ENCODE results near the gene OTULIN.

Gene OTULIN

DNA sequence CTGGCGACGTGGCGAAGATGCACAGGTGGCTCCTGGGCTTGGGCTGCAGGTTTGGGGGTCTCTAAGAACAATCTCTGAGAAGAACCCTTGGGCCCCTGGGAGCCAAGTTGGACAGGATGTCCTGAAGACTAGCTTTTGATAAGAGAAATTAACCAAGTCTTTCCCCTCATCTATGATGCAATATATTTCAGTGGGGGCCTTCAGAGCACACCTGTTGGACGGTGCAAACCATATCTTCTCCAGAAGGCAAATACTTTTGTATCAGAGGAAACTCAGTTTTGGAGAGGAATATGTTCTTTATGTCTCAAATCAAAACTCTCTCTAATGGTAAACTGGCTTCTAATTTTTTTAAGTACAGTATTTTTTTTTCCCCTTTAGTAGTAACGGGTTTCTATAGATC lies 28.6 kb downstream of the OTULIN start:
- no peaks in the 10 kb centered on the region for H3K9me3 Mint-ChIP-seq

GRCh38 chr5:14695152-14695551 lies 30.6 kb downstream of the OTULIN start:
- Mint-ChIP-seq H3K36me3 (ENCODE audit: low read depth) (peaks cover 71% of the 10 kb centered on the region), H3K9me3 (no peaks in the 10 kb centered on the region), H3K27me3 (ENCODE audit: low read depth) (no peaks in the 10 kb centered on the region), H3K4me3 (no peak overlapping the region), H3K4me1 (no peaks in the 10 kb centered on the region), H3K27ac (no peak overlapping the region)
- TF ChIP-seq, protein P1, sequence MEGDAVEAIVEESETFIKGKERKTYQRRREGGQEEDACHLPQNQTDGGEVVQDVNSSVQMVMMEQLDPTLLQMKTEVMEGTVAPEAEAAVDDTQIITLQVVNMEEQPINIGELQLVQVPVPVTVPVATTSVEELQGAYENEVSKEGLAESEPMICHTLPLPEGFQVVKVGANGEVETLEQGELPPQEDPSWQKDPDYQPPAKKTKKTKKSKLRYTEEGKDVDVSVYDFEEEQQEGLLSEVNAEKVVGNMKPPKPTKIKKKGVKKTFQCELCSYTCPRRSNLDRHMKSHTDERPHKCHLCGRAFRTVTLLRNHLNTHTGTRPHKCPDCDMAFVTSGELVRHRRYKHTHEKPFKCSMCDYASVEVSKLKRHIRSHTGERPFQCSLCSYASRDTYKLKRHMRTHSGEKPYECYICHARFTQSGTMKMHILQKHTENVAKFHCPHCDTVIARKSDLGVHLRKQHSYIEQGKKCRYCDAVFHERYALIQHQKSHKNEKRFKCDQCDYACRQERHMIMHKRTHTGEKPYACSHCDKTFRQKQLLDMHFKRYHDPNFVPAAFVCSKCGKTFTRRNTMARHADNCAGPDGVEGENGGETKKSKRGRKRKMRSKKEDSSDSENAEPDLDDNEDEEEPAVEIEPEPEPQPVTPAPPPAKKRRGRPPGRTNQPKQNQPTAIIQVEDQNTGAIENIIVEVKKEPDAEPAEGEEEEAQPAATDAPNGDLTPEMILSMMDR (IDR thresholded peaks at IDR 0.05; ENCODE audit: unreplicated experiment in 3 of 3) = no peak

More for the DNA sequence above, 28.6 kb downstream of the OTULIN start:
- H3K27ac Mint-ChIP-seq = no peak overlapping the region
- H3K4me1 Mint-ChIP-seq = no peaks in the 10 kb centered on the region
- no peak overlapping the region for H3K4me3 Mint-ChIP-seq
- TF ChIP-seq, protein P1 (IDR thresholded peaks at IDR 0.05; ENCODE audit: unreplicated experiment in 3 of 3) = no peak
- no peaks in the 10 kb centered on the region for H3K27me3 Mint-ChIP-seq (ENCODE audit: low read depth)
- peaks cover 70% of the 10 kb centered on the region for H3K36me3 Mint-ChIP-seq (ENCODE audit: low read depth)

- H3K4me1 Mint-ChIP-seq = no peaks in the 10 kb centered on the region
- H3K36me3 Mint-ChIP-seq (ENCODE audit: low read depth) = peaks cover 63% of the 10 kb centered on the region
- TF ChIP-seq, protein P1 (IDR thresholded peaks at IDR 0.05; ENCODE audit: unreplicated experiment in 3 of 3) = no peak
- no peaks in the 10 kb centered on the region for H3K9me3 Mint-ChIP-seq
- H3K4me3 Mint-ChIP-seq = no peak overlapping the region
- no peak overlapping the region for H3K27ac Mint-ChIP-seq
- no peaks in the 10 kb centered on the region for H3K27me3 Mint-ChIP-seq (ENCODE audit: low read depth)
These were observed 31.5 kb downstream of the OTULIN start for GRCh38 chr5:14696057-14696456.

DNA sequence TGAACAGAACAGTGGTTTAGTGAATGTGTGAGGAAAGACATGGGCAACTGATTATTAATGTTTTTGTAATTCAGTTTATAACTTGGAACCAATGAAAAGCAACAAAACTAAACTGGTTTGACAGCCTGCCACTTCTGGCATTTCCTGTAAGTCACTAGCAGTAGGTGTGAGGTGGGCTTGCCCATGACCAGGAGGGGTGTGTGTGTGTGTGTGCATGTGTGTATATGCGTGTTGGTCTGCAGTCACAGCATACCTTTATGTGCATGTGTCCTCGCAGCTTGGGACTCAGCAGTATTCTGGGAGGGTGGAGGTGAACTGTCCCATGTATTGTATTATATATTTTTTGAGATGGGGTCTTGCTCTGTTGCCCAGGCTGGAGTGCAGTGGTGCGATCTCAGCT lies 32.3 kb downstream of the OTULIN start:
- H3K9me3 Mint-ChIP-seq = no peaks in the 10 kb centered on the region

GRCh38 chr5:14698495-14698894 lies 34.0 kb downstream of the OTULIN start:
- Mint-ChIP-seq H3K36me3 (ENCODE audit: low read depth) (peaks cover 58% of the 10 kb centered on the region), H3K9me3 (no peaks in the 10 kb centered on the region), H3K27me3 (ENCODE audit: low read depth) (no peaks in the 10 kb centered on the region), H3K27ac (no peak overlapping the region), H3K4me1 (no peaks in the 10 kb centered on the region), H3K4me3 (no peak overlapping the region)
- TF ChIP-seq, protein P1 (IDR thresholded peaks at IDR 0.05; ENCODE audit: unreplicated experiment in 3 of 3) = no peak

More for the DNA sequence above, 32.3 kb downstream of the OTULIN start:
- Mint-ChIP-seq H3K27ac (no peak overlapping the region), H3K4me1 (no peaks in the 10 kb centered on the region), H3K27me3 (ENCODE audit: low read depth) (no peaks in the 10 kb centered on the region), H3K36me3 (ENCODE audit: low read depth) (peaks cover 59% of the 10 kb centered on the region), H3K4me3 (no peak overlapping the region)
- TF ChIP-seq, protein P1 (IDR thresholded peaks at IDR 0.05; ENCODE audit: unreplicated experiment in 3 of 3) = no peak

GRCh38 chr5:14699159-14699558 lies 34.6 kb downstream of the OTULIN start:
- Mint-ChIP-seq H3K36me3 (ENCODE audit: low read depth) (peaks cover 57% of the 10 kb centered on the region), H3K9me3 (no peaks in the 10 kb centered on the region), H3K4me3 (no peak overlapping the region), H3K27ac (no peak overlapping the region), H3K27me3 (ENCODE audit: low read depth) (no peaks in the 10 kb centered on the region), H3K4me1 (no peaks in the 10 kb centered on the region)
- TF ChIP-seq, protein P1 (IDR thresholded peaks at IDR 0.05; ENCODE audit: unreplicated experiment in 3 of 3) = no peak

Measured in nephron (organoid).